ENCODE results near the gene DNER. TPM values are rescaled to one million over a fixed set of nuclear protein-coding genes. Genes with fewer than 3 reads are reported as not detected.

DNER gene
- polyA plus RNA-seq, 3 donors, result 0.12 to 0.20 (median 0.16) TPM

DNA sequence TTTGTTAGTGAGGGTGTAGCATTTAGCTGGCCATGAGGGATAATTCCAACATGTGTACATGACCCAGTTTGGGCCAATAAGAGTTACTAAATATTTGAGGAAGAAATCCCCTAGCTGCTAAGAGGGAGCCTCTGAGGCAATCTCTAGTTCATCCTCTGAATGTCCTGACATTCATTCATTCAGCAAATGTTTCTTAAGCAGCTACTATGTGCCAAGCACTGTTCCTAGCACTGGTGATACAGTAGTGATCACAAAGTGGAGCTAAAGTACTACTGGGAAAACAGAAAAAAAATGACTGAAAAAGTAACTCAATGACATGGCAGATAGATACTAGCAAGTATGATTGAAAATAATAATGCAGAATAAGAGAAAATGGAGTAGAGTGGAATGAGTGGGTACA is 363.5 kb downstream of the DNER start:
- intact Hi-C loops (cut with micrococcal nuclease), result no loop called here
- Histone ChIP-seq H3K9ac (ENCODE audit: insufficient read depth, low read length, poor library complexity, severe bottlenecking) (no peak overlapping the region), H3K27me3 (ENCODE audit: control insufficient read depth in 2 of 2, insufficient read depth in 2 of 2, low read length in 2 of 2) (no peaks in the 10 kb centered on the region), H2AFZ (ENCODE audit: insufficient read depth, low read depth, low read length, poor library complexity, severe bottlenecking) (no peak overlapping the region), H3K4me3 (replicated peaks in 1 of 3; ENCODE audit: low read depth in 2 of 3, low read length in 3 of 3) (no peak overlapping the region), H3K4me1 (ENCODE audit: control insufficient read depth in 1 of 2, insufficient read depth in 2 of 2, low read length in 2 of 2) (peaks cover 6 to 7% of the 10 kb centered on the region in 2 donors), H4K20me1 (ENCODE audit: insufficient read depth, low read length) (no peaks in the 10 kb centered on the region), H3K79me2 (ENCODE audit: insufficient read depth, low read length) (no peaks in the 10 kb centered on the region), H3K27ac (ENCODE audit: low read depth in 1 of 2, low read length in 2 of 2) (no peak overlapping the region), H3K9me3 (replicated peaks in 1 of 2; ENCODE audit: control insufficient read depth in 1 of 2, insufficient read depth in 1 of 2, low read length in 2 of 2) (no peaks in the 10 kb centered on the region), H3K36me3 (replicated peaks in 1 of 2; ENCODE audit: control insufficient read depth in 1 of 2, insufficient read depth in 2 of 2, low read length in 2 of 2) (no peaks in the 10 kb centered on the region), H3K4me2 (replicated peaks; ENCODE audit: extremely low read depth, low read length, poor library complexity, severe bottlenecking) (no peak overlapping the region)
- H3K36me3 Mint-ChIP-seq, result no peaks in the 10 kb centered on the region
- H3K4me1 Mint-ChIP-seq, result peaks cover 5% of the 10 kb centered on the region
- H3K4me3 Mint-ChIP-seq, result peak overlapping the region in 1 of 2 donors; percentile 16
- peaks cover 4 to 23% (median 13%) of the 10 kb centered on the region in 7 donors for H3K9me3 Mint-ChIP-seq
- H3K27ac Mint-ChIP-seq, result peak overlapping the region in 4 of 7 donors; percentile 1 to 90 (median 70)
- no peak for TF ChIP-seq CTCF (IDR thresholded peaks at IDR 0.05)
- peaks cover 6 to 7% (median 7%) of the 10 kb centered on the region in 3 donors for H3K27me3 Mint-ChIP-seq (ENCODE audit: low read depth in 3 of 3)
- peak in 2 of 3 donors; percentile 71 to 90 for DNase-seq

GRCh38 chr2:229350117-229350805 is 364.1 kb downstream of the DNER start:
- Mint-ChIP-seq H3K4me1 (peaks cover 5% of the 10 kb centered on the region), H3K36me3 (peaks cover 0 to 3% of the 10 kb centered on the region in 2 donors), H3K4me3 (no peak overlapping the region), H3K27me3 (ENCODE audit: low read depth in 3 of 3) (peaks cover 8 to 9% (median 9%) of the 10 kb centered on the region in 3 donors), H3K9me3 (peaks cover 4 to 26% (median 13%) of the 10 kb centered on the region in 7 donors), H3K27ac (peak overlapping the region in 5 of 7 donors; percentile 1 to 90 (median 68))
- DNase-seq, result peak in 2 of 3 donors; percentile 20 to 51
- Histone ChIP-seq H3K27ac (ENCODE audit: low read depth in 1 of 2, low read length in 2 of 2) (no peak overlapping the region), H3K4me2 (replicated peaks; ENCODE audit: extremely low read depth, low read length, poor library complexity, severe bottlenecking) (no peak overlapping the region), H3K9ac (ENCODE audit: insufficient read depth, low read length, poor library complexity, severe bottlenecking) (no peak overlapping the region), H3K27me3 (ENCODE audit: control insufficient read depth in 2 of 2, insufficient read depth in 2 of 2, low read length in 2 of 2) (no peaks in the 10 kb centered on the region), H3K9me3 (replicated peaks in 1 of 2; ENCODE audit: control insufficient read depth in 1 of 2, insufficient read depth in 1 of 2, low read length in 2 of 2) (no peaks in the 10 kb centered on the region), H3K36me3 (replicated peaks in 1 of 2; ENCODE audit: control insufficient read depth in 1 of 2, insufficient read depth in 2 of 2, low read length in 2 of 2) (no peaks in the 10 kb centered on the region), H3K4me3 (replicated peaks in 1 of 3; ENCODE audit: low read depth in 2 of 3, low read length in 3 of 3) (no peak overlapping the region), H3K79me2 (ENCODE audit: insufficient read depth, low read length) (no peaks in the 10 kb centered on the region), H4K20me1 (ENCODE audit: insufficient read depth, low read length) (no peaks in the 10 kb centered on the region), H3K4me1 (ENCODE audit: control insufficient read depth in 1 of 2, insufficient read depth in 2 of 2, low read length in 2 of 2) (peaks cover 6 to 7% of the 10 kb centered on the region in 2 donors), H2AFZ (ENCODE audit: insufficient read depth, low read depth, low read length, poor library complexity, severe bottlenecking) (no peak overlapping the region)
- TF ChIP-seq CTCF (IDR thresholded peaks at IDR 0.05), result no peak
- intact Hi-C loops (cut with micrococcal nuclease), result no loop called here
- no CpG with 5 or more reads among the region's 9 CpGs for WGBS (ENCODE audit: insufficient coverage)
